HCT116 (cell line): ENCODE results near the gene SAMD4A. TPM values are rescaled to one million over a fixed set of nuclear protein-coding genes. Genes with fewer than 3 reads are reported as not detected.

Experiments
- ATAC-seq: fragments of 200-7000 bp; cut with Tn5 transposase; 2 replicates; pipeline ENCODE4 v1.9.1; 2020; ENCODE audit warnings: mild to moderate bottlenecking, moderate library complexity
- BruUV-seq: library from RNA; stranded (reverse); fragments of 400-500 nt; replicated peaks from 2 replicates; lab custom pipeline; 2021; lab: Mats Ljungman, UMichigan
- CTCF ChIA-PET: fragments of 300-600 bp; sonication (Branson Sonifier 250); formaldehyde crosslinking; loops from one replicate; lab custom pipeline; 2021; ENCODE audit warnings: antibody characterized with exemption; lab: Charles Lee
- POLR2A ChIA-PET: fragments of 300-600, 350-600 bp; sonication (Branson Sonifier 250); formaldehyde crosslinking; loops from one replicate; lab custom pipeline; 2021; ENCODE audit warnings: antibody characterized with exemption; lab: Charles Lee
- RAD21 ChIA-PET, 2 experiments: fragments of 300-600 bp; sonication (Branson Sonifier 250); formaldehyde crosslinking; loops; one replicate each; lab custom pipeline; 2023; ENCODE audit warnings: low total read pairs in 2 of 2; ENCODE audit not compliant: uncharacterized antibody in 2 of 2, unreplicated experiment in 2 of 2, low non-redundant PET in 1 of 2; lab: Charles Lee
- DNase-seq: peaks from one replicate; pipeline ENCODE4 v3.0.0-alpha.2; 2010; ENCODE audit warnings: low read depth, low spot score
- H2AFZ ChIP-seq: fragments of 200-600 bp; shearing (Covaris generic), sonication (generic); 2 replicates; pipeline ENCODE4 v1.6.1; 2017; ENCODE audit warnings: low read depth, mixed run types, mixed read lengths, antibody characterized with exemption, low read length; ENCODE audit not compliant: poor library complexity, severe bottlenecking
- H3K27ac ChIP-seq: 2 replicates; pipeline ENCODE4 v1.5.1; 2012; ENCODE audit warnings: low read depth, low read length
- H3K27me3 ChIP-seq: fragments of 200-600 bp; sonication (generic); 2 replicates; pipeline ENCODE4 v1.6.1; 2016; ENCODE audit warnings: mixed run types, low read length, mixed read lengths; ENCODE audit not compliant: insufficient read depth
- H3K36me3 ChIP-seq, 2 experiments: fragments of 200-500 bp in 1 of 2; fragments of 200-600 bp in 1 of 2; sonication (Bioruptor generic) in 1 of 2; sonication (generic) in 1 of 2; 2 replicates each; pipeline versions ENCODE4 v1.5.1 to v1.6.1; 2014 to 2016; ENCODE audit warnings: low read length in 2 of 2, inconsistent platforms in 1 of 2, mixed read lengths in 1 of 2, mixed run types in 1 of 2; ENCODE audit not compliant: insufficient read depth in 2 of 2, control insufficient read depth in 1 of 2
- H3K4me1 ChIP-seq, 2 experiments: fragments of 200-600 bp in 1 of 2; sonication (generic) in 1 of 2; 2 replicates each; pipeline versions ENCODE4 v1.5.1 to v1.6.1; 2012 to 2017; ENCODE audit warnings: low read length in 2 of 2, inconsistent platforms in 1 of 2, mild to moderate bottlenecking in 1 of 2, mixed read lengths in 1 of 2, mixed run types in 1 of 2, moderate library complexity in 1 of 2; ENCODE audit not compliant: insufficient read depth in 2 of 2, control insufficient read depth in 1 of 2
- H3K4me2 ChIP-seq: fragments of 200-600 bp; sonication (generic); 2 replicates; pipeline ENCODE4 v1.6.1; 2017; ENCODE audit warnings: mixed run types, low read length, mixed read lengths
- H3K4me3 ChIP-seq, 2 experiments: fragments of 200-600 bp in 1 of 2; sonication (generic) in 1 of 2; replicated peaks in 1 of 2; 2 replicates each; pipeline ENCODE4 v1.5.1; 2011 to 2016; ENCODE audit warnings: low read length in 2 of 2, control low read depth in 1 of 2, low read depth in 1 of 2, mild to moderate bottlenecking in 1 of 2, mixed read lengths in 1 of 2, mixed run types in 1 of 2
- H3K79me2 ChIP-seq: fragments of 200-600 bp; sonication (generic); 2 replicates; pipeline ENCODE4 v1.6.1; 2017; ENCODE audit warnings: mild to moderate bottlenecking, mixed run types, low read length, moderate library complexity, mixed read lengths; ENCODE audit not compliant: insufficient read depth
- H3K9ac ChIP-seq: fragments of 200-600 bp; sonication (generic); 2 replicates; pipeline ENCODE4 v1.6.1; 2016; ENCODE audit warnings: low read length, mixed read lengths
- H3K9me2 ChIP-seq: fragments of 200-600 bp; sonication (generic), shearing (Covaris generic); 2 replicates; pipeline ENCODE4 v1.6.1; 2017; ENCODE audit warnings: mixed run types, mild to moderate bottlenecking, moderate library complexity; ENCODE audit not compliant: insufficient read depth
- H3K9me3 ChIP-seq, 2 experiments: fragments of 200-500 bp in 1 of 2; fragments of 200-600 bp in 1 of 2; sonication (Bioruptor generic) in 1 of 2; sonication (generic) in 1 of 2; 2 replicates each; pipeline ENCODE4 v1.6.1; 2014 to 2017; ENCODE audit warnings: low read length in 2 of 2, mixed read lengths in 2 of 2, inconsistent platforms in 1 of 2, low read depth in 1 of 2, mild to moderate bottlenecking in 1 of 2, mixed run types in 1 of 2, moderate library complexity in 1 of 2; ENCODE audit not compliant: control insufficient read depth in 1 of 2, insufficient read depth in 1 of 2
- H4K20me1 ChIP-seq: fragments of 200-600 bp; sonication (generic), shearing (Covaris generic); 2 replicates; pipeline ENCODE4 v1.6.1; 2017; ENCODE audit warnings: mixed run types, mild to moderate bottlenecking, moderate library complexity; ENCODE audit not compliant: insufficient read depth
- CEBPB ChIP-seq: IDR thresholded peaks from 2 replicates; pipeline ENCODE4 v1.6.1; 2012; ENCODE audit warnings: low read depth
- CTCF ChIP-seq, 3 experiments: fragments of 200-600 bp in 1 of 3; sonication (generic) in 1 of 3; IDR thresholded peaks in 2 of 3; conservative IDR thresholded peaks in 1 of 3; 2 replicates each; pipeline ENCODE4 v1.5.1; 2012 to 2017; ENCODE audit warnings: low read depth in 2 of 3, low read length in 2 of 3, antibody characterized with exemption in 1 of 3, borderline replicate concordance in 1 of 3, control low read depth in 1 of 3, mild to moderate bottlenecking in 1 of 3, mixed read lengths in 1 of 3, mixed run types in 1 of 3, moderate library complexity in 1 of 3; ENCODE audit not compliant: insufficient read depth in 1 of 3
- EGR1 ChIP-seq: IDR thresholded peaks from 2 replicates; pipeline ENCODE4 v1.6.1; 2012; ENCODE audit warnings: low read depth
- ELF1 ChIP-seq: IDR thresholded peaks from 2 replicates; pipeline ENCODE4 v1.6.1; 2012; ENCODE audit warnings: low read depth, borderline replicate concordance
- EZH2 ChIP-seq: fragments of 200-600 bp; sonication (generic); IDR thresholded peaks from 2 replicates; pipeline ENCODE4 v1.6.1; 2017; ENCODE audit warnings: antibody characterized with exemption, mixed run types
- FOSL1 ChIP-seq: IDR thresholded peaks from 2 replicates; pipeline ENCODE4 v1.6.1; 2012; ENCODE audit warnings: low read depth
- POLR2AphosphoS5 ChIP-seq: IDR thresholded peaks from 2 replicates; pipeline ENCODE4 v1.6.1; 2011; ENCODE audit warnings: mild to moderate bottlenecking, low read depth, low read length, moderate library complexity
- RAD21 ChIP-seq: IDR thresholded peaks from 2 replicates; pipeline ENCODE4 v1.6.1; 2012; ENCODE audit warnings: low read depth, mild to moderate bottlenecking
- SIN3A ChIP-seq: IDR thresholded peaks from 2 replicates; pipeline ENCODE4 v1.6.1; 2012; ENCODE audit warnings: low read depth
- TCF7L2 ChIP-seq: IDR thresholded peaks from 2 replicates; pipeline ENCODE4 v1.7.0; 2011; ENCODE audit warnings: borderline replicate concordance, inconsistent platforms; ENCODE audit not compliant: insufficient read depth, insufficient read length; ENCODE audit errors: extremely low read depth
- ZFX ChIP-seq: fragments of 450-650 bp; IDR thresholded peaks from 2 replicates; pipeline ENCODE4 v1.6.1; 2017
- ZNF274 ChIP-seq: fragments of 200-500 bp; sonication (Bioruptor generic); IDR thresholded peaks from 2 replicates; pipeline ENCODE4 v1.6.1; 2014; ENCODE audit warnings: mild to moderate bottlenecking, low read depth, low read length, inconsistent platforms
- intact Hi-C: fragments of 100-400 bp; cut with micrococcal nuclease; formaldehyde crosslinking; loops from 2 replicates; pipeline ENCODE4 v1.10.0; 2022
- total RNA-seq: library from RNA; stranded (reverse); gene quantifications from one replicate; pipeline ENCODE4 v1.2.1, GENCODE V29; 2021; ENCODE audit not compliant: unreplicated experiment

SAMD4A gene
- total RNA-seq, 1 experiment from 2014 or later, result 9.0 TPM

- no peak for TF ChIP-seq ZFX
- TF ChIP-seq ZNF274, result no peak
- TF ChIP-seq ELF1, result no peak
- TF ChIP-seq SIN3A, result no peak
Observed at GRCh38 chr14:54754623-54755386, 187.9 kb downstream of the SAMD4A start (continued).

- no peak for TF ChIP-seq ELF1
- TF ChIP-seq, all 23 proteins: peak for 0
- no peaks in the 10 kb centered on the region for H3K9me2 ChIP-seq
- ChIA-PET RAD21 (no interaction called here), CTCF (no interaction called here), POLR2A (no interaction called here)
- no TSS peak for BruUV-seq
- no peaks in the 10 kb centered on the region for H3K9me3 ChIP-seq
- no peaks in the 10 kb centered on the region; the same call in 1 of the 2 replicates for H4K20me1 ChIP-seq
- H3K4me3 ChIP-seq, result no peak overlapping the region
- ATAC-seq (no peak), DNase-seq (no peak)
- intact Hi-C loops, result no loop called here
- H3K36me3 ChIP-seq, result 0 out of 4 replicates have a peak, but pooled peaks cover 0 to under 1% of the 10 kb centered on the region in 2 experiments
- no peaks in the 10 kb centered on the region for H3K4me1 ChIP-seq
- no peak overlapping the region for H2AFZ ChIP-seq
- no peaks in the 10 kb centered on the region for H3K79me2 ChIP-seq
- no peak overlapping the region for H3K9ac ChIP-seq
- H3K27me3 ChIP-seq, result no peaks in the 10 kb centered on the region
- no peak overlapping the region for H3K27ac ChIP-seq
- no peak overlapping the region for H3K4me2 ChIP-seq
Observed at GRCh38 chr14:54756656-54757392, 189.9 kb downstream of the SAMD4A start.

- Histone ChIP-seq H3K4me1 (no peaks in the 10 kb centered on the region), H3K4me3 (no peak overlapping the region), H3K9me2 (no peaks in the 10 kb centered on the region), H3K4me2 (no peak overlapping the region), H3K79me2 (no peaks in the 10 kb centered on the region), H3K9me3 (no peaks in the 10 kb centered on the region), H4K20me1 (no peaks in the 10 kb centered on the region), H3K27me3 (no peaks in the 10 kb centered on the region), H3K9ac (no peak overlapping the region), H3K27ac (no peak overlapping the region), H3K36me3 (no peaks in the 10 kb centered on the region), H2AFZ (no peak overlapping the region)
- CTCF ChIA-PET, result no interaction called here
- no TSS peak for BruUV-seq
- DNase-seq (no peak), ATAC-seq (no peak)
- POLR2A ChIA-PET, result no interaction called here
- RAD21 ChIA-PET, result no interaction called here
- intact Hi-C loops, result no loop called here
- no peak for TF ChIP-seq SIN3A
- no peak for TF ChIP-seq POLR2AphosphoS5
- no peak for TF ChIP-seq TCF7L2
- no peak for TF ChIP-seq FOSL1
- TF ChIP-seq RAD21, result no peak
- TF ChIP-seq EGR1, result no peak
- TF ChIP-seq ZNF274, result no peak
- TF ChIP-seq ZFX, result no peak
- TF ChIP-seq CEBPB, result no peak
- TF ChIP-seq CTCF (IDR thresholded peaks at IDR 0.05 in 2 of 3, conservative IDR thresholded peaks at IDR 0.05 in 1 of 3; ENCODE audit: borderline replicate concordance in 1 of 3, insufficient read depth in 1 of 3, low read depth in 2 of 3, low read length in 2 of 3), result no peak
- no peak for TF ChIP-seq ELF1
- no peak for TF ChIP-seq EZH2
Observed at GRCh38 chr14:54758041-54758440, 191.1 kb downstream of the SAMD4A start.
